HG03575 (cell line): Measurements from ENCODE around the gene KLHL26.

Experiments
- ATAC-seq: cut with Tn5 transposase; IDR thresholded peaks from one replicate; pipeline ENCODE4 v1.9.1; 2021; ENCODE audit not compliant: unreplicated experiment, insufficient number of reproducible peaks, low FRiP score; ENCODE audit errors: extremely low read depth

The KLHL26 gene

DNA sequence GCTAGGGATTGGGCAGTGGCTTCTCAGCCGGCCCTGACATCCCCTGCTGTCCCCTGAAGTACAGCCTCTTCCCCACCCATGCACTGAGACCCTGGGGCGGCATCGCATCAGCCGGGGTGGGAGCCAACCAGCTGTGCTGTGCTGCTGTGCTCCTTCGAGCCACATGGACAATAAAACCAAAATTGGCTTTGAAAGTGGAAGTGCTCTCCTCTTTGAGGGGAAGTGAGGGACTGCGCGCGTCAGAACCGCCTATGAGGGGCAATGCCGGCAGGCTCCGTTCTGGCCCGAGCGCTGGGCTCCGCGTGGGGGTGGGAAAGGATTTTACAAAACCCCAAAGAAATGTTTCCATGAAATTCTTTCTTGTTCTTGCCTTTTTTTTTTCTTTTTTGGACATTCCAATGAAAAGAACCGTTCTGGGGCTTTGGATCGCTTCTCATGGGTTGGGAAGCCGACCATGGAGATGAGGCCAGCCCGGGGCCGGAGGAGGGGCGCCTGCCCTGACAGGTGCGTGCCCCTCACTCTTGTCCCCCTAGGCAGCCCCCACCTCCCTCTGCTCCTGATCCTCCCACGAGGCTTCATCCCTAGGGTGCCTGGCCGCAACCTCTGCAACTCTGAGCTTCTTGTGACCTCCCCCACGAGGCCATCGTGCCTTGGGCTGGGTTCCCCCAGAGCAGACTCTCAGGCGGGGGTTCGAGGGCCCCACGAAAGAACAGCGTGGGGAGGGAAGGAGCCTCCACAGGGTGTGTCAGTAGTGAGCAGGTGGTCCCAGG is 22.6 kb downstream of the KLHL26 start:
- no peak for ATAC-seq

GRCh38 chr19:18660051-18660910 is 23.5 kb downstream of the KLHL26 start:
- no peak for ATAC-seq

DNA sequence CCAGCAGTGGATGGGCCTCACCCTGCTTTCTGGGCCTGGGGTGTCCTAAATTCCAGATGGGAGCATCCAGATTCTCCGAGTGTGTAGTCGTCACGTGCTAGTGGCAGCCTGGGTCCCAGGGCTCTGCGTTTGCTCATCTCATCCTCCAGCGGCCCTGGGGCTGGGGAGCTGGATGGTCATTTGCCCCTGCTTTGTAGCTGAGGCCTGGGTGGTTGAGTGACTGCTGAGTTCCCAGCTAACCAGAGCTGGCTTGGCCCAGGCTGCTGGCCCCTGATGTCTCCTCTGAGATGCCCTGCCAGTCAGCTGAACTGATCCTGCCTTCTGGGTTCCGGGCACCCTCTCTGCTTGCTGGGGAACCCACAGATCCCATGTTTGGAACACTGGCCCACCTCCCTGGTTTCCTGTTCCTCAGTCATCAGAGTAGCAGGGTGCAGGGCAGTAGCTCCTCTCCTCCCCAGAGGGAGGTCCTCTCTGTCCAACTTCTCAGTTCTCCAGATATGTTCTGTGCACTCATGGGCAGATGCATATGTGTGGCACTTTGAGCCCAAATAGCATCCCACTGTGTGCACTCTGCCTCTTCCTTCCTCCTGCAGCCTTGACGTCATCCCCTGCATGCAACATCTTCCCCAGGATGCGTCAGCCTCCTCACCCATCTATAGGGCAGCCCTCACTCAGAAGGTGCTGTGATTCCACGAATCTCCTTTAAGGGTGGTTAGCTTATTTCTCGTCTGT is 24.3 kb downstream of the KLHL26 start:
- ATAC-seq, result no peak

- no peak for ATAC-seq
These were observed 26.3 kb downstream of the KLHL26 start for GRCh38 chr19:18662972-18663732.

DNA sequence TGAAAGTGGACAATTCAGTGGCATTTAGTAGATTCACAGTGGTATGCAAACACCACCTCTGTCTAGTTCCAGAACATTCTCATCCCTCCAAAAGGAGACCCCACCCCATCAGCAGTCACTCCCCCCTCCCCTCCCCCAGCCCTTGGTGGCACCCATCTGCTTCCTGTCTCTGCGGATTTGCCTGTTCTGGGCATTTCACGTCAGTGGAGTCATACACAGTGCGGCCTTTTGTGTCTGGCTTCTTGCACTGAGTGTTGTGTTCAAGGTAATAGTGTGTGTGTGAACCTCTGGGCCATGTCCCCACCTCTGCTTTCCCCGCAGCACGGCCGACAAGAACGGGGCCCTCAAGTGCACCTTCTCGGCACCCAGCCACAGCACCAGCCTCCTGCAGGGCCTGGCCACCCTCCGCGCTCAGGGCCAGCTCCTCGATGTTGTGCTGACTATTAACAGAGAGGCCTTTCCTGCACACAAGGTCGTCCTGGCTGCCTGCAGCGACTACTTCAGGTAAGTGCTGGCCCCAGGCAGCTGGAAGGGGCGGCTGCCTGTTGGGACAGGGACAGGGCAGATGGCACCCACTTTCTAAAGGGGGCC is 27.2 kb downstream of the KLHL26 start:
- no peak for ATAC-seq

GRCh38 chr19:18665771-18666202 is 29.0 kb downstream of the KLHL26 start:
- no peak for ATAC-seq

DNA sequence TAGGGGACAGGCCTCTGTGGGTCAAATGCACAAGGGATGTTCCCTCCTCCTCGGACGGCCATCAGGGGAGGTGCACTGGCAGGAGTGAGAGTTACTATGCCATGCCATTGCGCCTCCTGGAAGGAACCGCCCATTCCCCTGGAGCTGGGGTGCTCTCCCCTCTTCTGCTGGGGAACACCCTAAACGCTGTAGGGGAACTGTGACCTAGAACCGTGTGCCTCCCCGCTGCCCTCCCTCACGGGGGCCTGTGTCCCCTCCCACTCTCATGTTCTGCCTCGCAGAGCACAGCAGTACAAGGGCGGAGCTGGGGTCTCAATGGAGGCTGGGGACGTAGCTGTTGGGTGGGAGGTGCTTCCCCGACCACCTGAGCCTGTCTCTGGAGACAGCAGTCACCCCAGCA is 29.5 kb downstream of the KLHL26 start:
- ATAC-seq, result no peak

DNA sequence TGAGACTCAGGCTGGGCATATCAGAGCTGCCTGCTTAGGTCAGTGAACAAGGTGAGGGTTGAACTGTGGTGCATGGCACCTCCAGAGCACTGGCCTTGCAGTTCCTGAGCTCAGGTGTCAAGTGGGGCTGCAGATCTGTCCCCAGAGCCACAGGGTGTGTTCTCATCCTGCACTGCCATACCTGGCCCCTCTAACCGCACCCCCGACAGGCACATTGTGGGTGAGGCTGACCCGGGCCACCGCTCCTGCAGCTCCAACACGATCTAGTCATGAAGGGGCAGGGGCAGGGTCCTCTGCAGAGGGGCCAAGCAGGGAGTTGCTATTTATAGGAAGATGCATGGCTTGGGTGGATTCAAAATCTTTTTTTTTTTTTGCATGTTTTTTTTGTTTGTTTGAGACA is 30.0 kb downstream of the KLHL26 start:
- no peak for ATAC-seq

DNA sequence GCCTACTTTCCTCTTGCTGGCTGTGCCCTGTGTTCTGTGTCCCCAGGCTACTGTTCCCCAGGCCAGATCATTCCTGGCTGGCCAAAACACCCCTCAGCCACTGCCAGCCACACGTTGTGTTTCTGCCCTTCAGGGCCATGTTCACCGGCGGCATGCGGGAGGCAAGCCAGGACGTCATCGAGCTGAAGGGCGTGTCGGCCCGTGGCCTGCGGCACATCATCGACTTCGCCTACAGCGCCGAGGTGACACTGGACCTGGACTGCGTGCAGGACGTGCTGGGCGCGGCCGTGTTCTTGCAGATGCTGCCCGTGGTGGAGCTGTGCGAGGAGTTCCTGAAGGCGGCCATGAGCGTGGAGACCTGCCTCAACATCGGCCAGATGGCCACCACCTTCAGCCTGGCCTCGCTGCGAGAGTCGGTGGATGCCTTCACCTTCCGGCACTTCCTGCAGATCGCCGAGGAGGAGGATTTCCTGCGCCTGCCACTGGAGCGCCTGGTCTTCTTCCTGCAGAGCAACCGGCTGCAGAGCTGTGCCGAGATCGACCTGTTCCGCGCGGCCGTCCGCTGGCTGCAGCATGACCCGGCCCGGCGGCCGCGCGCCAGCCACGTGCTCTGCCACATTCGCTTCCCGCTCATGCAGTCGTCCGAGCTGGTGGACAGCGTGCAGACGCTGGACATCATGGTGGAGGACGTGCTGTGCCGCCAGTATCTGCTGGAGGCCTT is 30.9 kb downstream of the KLHL26 start:
- no peak for ATAC-seq

GRCh38 chr19:18668252-18668631 is 31.4 kb downstream of the KLHL26 start:
- no peak for ATAC-seq

GRCh38 chr19:18668744-18669523 is 32.1 kb downstream of the KLHL26 start:
- no peak for ATAC-seq

GRCh38 chr19:18669524-18669817 is 32.6 kb downstream of the KLHL26 start:
- no peak for ATAC-seq

DNA sequence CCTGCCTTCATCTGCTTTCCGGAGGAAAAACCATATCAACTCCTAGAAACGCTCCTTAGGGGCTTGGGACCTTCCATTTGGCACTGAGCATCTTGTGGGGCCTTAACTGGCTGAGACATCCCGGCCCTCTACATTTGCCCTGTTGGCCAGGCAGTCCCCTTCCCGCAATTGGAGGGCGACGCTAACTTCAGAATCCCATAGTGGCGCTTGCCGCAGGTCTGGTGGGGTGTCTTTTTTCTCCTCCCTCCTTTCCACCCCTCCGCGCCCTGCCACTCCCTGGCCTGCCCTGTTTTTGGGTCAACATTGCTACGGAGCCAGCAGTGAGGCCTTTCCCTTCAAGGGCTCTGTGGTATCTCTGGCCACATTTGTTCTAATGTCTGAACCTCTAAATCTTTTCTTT is 33.1 kb downstream of the KLHL26 start:
- ATAC-seq, result no peak

- no peak for ATAC-seq
These were observed 33.5 kb downstream of the KLHL26 start for GRCh38 chr19:18670312-18670711.

DNA sequence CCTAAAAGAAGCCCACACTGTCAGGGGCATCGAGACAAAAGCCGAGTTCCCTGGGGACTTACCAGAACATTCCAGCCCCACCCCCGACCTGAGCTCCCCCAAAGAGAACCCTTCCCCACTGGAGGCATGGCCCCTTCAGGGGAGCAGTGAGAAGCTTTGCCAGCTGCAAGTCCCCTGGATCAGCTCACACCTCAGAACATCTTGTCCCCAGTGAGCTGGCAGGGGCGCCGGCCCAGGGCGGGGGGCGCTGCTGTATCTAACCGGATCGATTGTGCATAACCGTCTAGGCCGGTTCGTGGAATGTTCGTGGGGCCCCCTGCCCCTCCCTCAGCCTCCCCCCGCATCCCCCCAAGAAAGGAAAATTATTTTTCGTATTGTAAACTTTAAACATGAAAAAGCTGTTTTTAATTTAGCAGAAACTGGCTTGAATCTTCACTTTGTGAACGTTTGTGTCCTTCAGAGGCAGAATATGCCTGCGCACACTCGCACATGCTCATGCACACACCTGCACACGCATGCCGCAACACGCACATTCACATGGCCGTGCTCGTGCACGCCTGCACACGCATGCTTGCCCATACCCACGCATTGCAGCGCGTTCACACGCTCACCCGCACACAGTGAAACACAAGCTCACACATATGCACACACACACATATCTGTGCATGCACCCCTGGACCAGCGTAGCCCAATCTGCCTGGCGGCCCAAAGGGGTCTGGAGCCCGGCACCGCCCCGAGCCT is 34.6 kb downstream of the KLHL26 start:
- ATAC-seq, result no peak

GRCh38 chr19:18672044-18672451 is 35.2 kb downstream of the KLHL26 start:
- no peak for ATAC-seq
